GM15510 (cell line): ENCODE data around the gene PPFIA2.

Source experiments
- POLR2A ChIP-seq: IDR thresholded peaks from 3 replicates; pipeline ENCODE4 v1.6.1; 2011; ENCODE audit warnings: borderline replicate concordance; ENCODE audit not compliant: insufficient read length; ENCODE audit errors: extremely low read depth

The PPFIA2 gene

DNA sequence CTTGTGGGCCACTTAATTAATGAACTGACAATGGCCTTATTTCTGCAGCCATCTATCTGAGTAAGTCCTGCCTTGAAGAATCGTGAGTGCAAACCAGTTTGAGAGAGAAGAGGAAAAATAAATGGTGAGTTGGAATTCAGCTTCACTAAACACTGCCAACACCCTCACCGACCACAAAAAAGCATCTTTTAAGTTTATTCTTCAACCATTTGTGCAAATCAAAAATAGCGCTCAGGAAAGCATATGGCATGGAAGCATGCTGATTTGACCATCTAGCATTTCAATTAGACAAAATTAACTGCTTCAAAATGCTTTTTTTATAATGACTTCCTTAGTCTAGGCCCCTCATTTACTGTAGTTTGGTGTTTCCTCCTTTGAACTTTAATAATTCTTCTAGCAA is 294.0 kb downstream of the PPFIA2 start:
- TF ChIP-seq POLR2A: no peak

DNA sequence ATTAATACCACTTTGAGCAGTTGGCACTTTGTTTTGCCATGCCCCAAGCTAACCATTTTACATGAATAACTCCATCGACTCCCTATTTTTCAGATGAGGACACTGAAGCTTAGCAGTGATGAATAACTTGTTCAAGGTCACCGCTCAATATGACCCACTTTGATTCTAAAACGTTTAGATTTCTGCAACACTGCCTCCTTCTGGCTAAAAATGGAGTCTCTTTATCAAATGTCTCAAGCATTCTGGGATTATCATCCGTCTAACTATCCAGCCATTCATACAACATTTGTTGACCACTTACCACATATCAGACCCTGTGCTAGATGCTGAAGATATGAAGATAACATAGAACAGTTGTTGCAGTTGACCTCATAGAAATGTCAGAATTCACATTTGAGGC is 298.0 kb downstream of the PPFIA2 start:
- no peak for TF ChIP-seq POLR2A

DNA sequence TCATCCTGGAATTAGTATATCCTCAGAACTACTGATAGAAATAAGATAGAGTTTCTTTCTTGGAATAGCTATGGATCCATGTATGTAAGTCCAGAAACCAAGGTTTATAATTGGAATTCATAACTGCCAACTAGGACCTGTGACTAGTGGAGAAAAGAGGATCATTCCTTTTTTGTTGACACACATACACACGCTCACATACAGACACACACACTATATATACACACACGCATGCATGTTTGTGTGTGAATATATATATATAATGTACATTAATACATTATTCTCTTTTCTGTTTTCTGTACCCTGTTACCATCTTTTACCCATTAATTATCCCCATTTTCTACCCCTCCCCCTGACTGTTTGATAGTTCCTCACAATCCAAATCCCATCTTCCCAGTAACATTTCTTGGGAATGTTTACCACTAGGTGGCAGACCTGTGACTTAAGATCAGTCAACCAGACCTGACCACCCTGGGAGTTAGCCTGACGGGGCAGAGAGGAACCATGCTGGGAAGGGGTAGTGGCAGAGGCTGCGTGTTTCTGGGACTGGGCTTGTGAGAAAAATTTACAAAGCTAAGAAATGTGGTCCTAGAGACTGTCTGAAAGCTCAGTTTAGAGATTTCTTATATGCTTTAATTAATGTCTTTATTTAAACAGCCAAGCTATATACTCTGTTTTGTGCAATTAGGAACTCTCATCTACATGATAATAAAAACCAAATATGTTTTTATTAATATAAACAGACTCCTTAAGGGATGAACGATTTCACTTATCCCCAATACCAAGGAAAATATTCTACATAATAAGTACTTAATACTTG is 308.0 kb downstream of the PPFIA2 start:
- TF ChIP-seq POLR2A: no peak

DNA sequence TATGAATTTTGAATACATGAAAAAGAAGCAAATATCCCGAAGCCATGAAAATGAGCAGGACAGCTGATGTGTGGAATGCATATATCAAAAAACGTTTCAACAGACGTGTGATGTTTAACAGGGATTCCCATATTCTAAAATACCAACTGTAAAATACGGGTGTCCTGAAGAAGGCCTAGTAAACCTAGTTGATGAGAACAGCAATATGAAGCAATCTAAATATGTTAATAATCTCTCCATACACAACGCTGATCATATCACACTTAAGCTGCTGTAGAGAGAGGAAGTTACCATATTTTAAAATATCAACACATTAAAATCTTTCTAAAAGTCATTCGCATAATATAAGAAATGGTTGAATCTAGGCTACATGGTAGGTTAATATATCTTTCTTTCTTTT is 317.5 kb downstream of the PPFIA2 start:
- no peak for TF ChIP-seq POLR2A

DNA sequence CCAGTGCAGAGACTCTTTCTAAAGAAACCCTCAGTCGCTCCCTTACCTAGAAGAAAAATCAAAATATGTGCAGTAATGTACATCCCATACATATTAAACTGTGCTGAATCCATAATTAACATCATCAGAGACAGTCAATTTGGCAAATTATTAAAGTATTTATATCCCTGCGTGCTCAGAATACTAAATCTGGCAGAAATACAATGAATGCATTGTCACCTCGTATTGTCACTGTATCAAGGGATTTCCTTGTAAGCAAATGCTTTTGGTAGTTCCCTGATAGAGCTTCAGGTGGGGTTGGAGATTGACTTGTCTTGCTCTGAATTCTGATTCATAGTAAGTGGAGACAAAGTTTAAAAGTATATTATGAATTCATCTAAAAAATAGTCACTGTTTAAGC is 319.1 kb downstream of the PPFIA2 start:
- no peak for TF ChIP-seq POLR2A

DNA sequence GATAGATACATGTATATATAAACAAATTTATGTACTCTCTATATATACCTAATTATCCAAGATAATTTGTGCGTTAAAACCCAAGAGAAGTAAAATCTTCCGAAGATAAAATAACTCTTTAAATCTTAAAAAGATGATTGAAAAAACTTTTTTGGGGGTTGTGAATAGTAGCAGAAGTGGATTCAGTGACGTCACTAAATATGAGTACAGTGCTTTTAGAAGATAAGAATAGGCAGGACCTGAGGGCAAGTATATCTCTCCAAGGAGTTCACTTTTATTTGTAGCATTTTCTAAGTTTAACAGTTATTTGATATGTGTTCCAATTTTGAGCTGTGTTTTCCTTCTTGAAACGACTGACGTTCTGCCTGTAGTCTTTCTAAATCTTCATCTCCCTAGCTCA is 319.8 kb downstream of the PPFIA2 start:
- no peak for TF ChIP-seq POLR2A

DNA sequence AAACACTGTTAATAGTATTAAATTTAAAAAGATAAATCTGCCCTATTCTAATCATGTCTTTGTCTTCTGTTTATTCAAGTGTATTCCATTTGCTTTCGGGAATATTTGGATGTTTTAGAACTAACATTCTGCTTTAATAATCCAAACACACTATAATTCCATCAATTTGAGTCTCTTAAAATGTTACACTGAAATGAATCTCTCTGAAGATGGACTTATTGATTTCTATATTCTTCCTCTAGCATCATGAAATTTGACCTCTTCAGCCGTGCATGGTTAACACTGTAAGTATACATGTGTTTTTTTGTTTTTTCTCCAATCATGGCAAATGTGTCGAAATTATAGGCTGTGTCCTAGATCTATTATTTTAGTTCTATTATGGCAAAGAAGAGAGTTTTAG is 342.1 kb downstream of the PPFIA2 start:
- TF ChIP-seq POLR2A: no peak

DNA sequence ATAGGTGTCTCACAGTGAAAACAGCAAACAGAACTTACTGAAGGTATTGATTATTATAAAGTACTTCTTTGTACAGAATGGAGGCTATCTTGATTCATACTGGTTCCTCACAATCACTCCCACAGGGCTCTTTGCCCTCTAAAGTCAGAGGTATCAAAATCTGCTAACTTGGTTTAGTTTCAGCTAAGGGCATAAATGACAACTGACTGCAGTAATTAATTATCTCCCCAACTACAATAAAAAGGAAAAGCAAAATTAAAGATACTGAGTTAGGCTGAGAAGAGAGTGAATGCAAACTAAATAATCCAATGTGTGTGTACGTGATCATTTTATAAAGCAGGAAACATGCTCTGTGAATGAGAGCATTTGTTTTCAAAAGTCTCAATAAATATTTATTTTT is 342.6 kb downstream of the PPFIA2 start:
- no peak for TF ChIP-seq POLR2A

DNA sequence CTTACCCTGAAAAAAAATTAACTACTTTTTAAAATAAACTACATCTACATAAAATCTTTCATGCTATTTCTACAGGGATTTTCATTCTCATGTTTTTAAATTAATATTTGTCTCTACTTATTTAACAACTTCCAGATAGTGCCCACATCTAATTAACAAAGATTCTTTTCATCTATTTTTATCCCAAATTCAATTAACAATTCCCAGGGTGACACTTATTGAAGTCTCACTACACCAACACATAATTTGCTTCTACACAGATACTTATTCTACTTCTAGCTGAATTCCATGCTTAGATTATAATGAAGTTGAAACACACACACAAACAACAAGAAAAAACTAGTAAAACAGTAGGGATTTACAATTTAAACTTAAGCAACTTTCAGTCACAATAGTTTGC is 344.7 kb downstream of the PPFIA2 start:
- no peak for TF ChIP-seq POLR2A

DNA sequence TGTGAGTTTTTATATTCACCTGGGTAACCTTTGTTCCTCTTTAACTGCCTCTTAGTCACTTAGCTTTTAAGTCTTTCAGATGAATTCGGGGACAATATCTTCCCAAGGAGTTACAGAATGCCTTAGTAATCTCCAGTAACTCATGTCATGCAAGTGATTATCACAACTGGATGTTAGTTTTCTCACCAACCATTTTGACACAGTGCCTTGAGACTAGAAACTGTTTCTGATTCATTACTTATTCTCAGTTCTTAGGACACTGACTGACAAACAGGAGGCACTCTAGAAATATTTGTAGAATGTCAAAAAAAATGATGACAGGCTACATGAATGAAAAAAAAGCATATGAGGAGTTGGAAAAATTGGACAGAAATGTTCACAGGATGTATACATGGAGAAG is 346.2 kb downstream of the PPFIA2 start:
- TF ChIP-seq POLR2A: no peak

DNA sequence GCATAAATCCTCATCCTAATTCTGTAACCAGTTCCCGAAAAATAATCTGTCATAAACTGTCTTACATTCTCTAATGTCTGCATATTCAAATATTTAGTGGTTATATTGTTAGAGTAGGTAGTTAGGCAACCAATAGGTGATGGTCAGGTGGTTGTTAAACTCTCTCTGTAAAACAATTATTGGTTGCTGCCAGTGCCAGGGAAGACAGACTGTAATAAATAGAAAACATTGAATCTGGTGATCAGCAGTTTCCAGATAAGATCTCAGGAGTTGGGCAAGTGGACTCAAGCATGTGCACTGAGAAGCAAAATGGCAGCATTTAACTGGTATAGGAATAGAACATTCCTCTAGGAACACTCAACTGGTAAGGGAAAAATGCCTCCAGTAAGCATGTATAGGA is 355.8 kb downstream of the PPFIA2 start:
- TF ChIP-seq POLR2A: no peak

DNA sequence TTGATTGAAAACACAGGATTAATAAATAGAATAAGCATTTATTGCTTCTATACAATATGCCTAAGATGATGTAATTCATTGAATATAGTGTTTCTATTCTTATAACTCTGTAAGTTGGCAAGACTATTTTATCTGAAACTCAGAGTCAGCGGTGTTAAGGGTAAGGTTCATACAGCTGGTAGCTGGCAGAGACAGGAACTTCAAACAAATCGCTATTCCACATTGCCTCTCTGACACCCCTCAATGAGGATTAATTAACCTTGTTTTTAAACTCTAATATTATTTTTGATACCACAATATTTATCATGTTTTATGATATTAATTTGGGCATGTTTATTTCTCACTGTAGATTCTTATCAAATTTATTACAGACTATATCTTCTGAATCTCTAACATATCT is 357.9 kb downstream of the PPFIA2 start:
- no peak for TF ChIP-seq POLR2A

DNA sequence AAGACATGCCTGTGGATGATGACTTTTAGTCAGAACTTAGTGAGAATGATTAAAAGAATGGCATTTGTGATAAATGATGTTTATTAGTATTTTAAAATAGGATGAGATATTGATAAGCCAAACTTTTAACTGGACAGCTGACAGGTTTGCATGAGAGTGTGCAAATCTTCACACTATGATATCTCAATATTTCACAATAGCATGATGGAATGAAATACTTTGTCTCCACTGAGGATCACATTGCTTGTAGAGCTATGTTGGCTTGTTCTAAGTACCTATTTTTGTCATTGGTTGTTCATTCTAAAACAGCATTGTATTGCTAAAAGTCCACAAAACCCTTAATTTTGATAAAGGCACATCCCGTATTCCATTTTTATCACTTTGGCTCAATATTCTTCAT is 359.1 kb downstream of the PPFIA2 start:
- TF ChIP-seq POLR2A: no peak

DNA sequence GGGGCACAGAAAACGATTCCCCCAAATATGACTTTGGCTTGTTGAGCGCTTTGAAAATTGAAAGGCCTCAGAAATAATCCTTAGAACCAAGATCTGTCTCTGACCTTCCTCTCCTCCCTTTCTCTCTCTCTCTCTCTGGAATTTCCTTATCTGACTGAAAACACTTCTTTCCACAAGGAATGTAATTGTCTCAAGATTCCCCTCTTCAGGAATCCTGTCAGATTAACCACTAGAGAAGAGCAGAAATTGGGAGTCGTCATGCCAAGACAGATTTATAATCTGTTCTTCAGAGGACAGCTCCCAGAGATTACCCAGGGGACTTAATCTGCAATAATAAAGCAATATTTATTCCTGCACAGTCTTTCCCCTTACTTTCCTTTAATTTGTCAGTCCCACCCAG is 363.7 kb downstream of the PPFIA2 start:
- TF ChIP-seq POLR2A: no peak

DNA sequence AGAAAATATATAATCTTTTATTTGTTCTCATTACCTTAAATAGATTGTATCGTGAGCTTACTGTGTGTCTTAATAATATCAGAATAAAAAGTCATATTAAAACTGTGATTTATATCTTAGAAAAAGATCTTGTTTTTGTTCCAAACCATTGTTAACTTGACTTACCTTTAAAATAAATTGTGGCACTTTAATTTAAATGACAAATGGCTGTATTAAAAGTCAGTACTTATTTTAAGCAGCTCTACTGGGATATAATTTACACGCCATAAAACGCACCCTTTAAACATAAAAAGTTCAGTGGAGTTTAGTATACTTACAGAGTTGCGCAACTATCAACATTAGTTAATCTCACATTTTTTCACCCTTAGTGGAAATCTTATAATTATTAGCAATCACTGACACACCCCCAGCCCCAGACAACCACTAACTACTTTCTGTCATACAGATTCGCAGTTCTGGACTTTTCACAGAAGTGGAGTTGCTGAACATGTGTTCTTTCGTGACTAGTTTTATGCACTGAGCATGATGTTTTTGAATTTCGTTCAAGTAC is 369.5 kb downstream of the PPFIA2 start:
- no peak for TF ChIP-seq POLR2A

DNA sequence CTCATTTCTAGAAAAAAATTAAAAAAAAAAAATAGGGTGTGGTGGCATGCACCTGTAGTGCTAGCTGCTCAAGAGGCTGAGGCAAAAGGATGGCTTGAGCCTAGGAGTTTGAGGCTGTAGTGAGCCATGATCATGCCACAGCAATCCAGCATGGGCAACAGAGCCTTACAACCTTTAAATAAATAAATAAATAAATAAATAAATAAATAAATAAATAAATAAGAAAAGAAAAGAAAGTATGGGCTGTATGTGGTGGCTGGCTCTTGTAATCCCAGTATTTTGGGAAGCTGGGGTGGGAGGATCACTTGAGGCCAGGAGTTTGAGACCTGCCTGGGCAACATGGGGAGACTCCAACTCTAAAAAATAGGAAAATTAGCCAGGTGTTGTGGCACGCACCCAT is 373.0 kb downstream of the PPFIA2 start:
- no peak for TF ChIP-seq POLR2A

DNA sequence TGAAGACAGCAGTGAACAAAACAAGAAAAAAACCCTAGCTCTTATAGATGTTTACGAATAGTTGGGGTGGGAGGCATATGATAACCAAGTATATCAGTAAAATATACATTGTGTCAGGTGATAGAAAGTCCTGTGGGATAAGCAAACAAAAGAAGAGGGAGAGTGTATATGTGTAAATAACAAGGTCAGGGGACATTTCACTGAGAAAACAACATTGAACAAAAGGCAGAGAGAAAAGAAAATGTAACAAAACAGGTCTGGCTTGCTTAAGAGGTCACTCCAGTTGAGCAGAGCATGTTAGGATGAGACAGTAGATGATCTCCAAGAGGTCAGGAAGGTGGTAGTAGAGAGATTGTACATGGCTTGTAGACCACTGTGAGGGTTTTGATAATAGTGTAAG is 377.2 kb downstream of the PPFIA2 start:
- TF ChIP-seq POLR2A: no peak

DNA sequence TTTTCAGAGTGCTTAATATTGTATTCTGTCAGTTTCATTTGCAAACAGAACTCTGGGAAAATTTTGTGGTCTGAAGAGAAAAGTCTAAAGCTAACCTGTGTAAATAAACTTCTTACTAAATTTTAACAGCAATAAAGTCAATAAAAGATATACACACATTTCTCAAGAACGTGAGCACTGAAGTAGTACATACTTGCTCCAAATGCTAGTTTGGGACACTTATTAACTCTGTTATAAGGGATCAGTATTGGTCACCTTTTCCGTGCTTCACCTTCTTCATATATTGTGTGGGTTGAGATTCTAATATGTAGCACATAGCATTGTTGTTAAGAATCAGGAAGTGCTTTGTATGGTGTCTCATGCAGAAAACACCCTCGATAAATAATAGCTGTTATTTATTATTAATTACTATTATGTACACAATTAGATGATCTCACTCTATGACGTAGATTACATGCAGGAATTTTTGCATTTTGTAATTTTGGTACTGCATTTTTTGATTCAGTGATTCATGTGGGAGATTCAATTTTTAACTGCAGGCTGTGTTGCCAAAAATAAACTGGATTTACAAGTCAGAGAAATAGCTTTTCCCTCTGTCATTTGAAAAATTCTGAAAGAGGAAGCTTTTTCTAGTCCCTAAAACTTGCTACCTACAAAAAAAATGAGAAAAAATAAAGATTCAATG is 380.4 kb downstream of the PPFIA2 start:
- no peak for TF ChIP-seq POLR2A
